DOHH2 (cell line): ENCODE measurements around the gene RNF11.

ENCODE experiments used
- H3F3A ChIP-seq: fragments of 200-600 bp; sonication (generic), shearing (Covaris generic); 2 replicates; pipeline ENCODE4 v1.6.0; 2016; ENCODE audit warnings: antibody characterized with exemption, mild to moderate bottlenecking; ENCODE audit not compliant: control insufficient read depth, insufficient read depth
- H3K27ac ChIP-seq: fragments of 200-600 bp; sonication (generic); 2 replicates; pipeline ENCODE4 v1.5.1; 2014; ENCODE audit warnings: low read depth, mild to moderate bottlenecking, low read length, moderate library complexity
- H3K27me3 ChIP-seq: fragments of 200-600 bp; sonication (generic); 2 replicates; pipeline ENCODE4 v1.6.1; 2014; ENCODE audit warnings: mild to moderate bottlenecking, low read length, mixed read lengths; ENCODE audit not compliant: control insufficient read depth
- H3K36me3 ChIP-seq: fragments of 200-600 bp; sonication (generic); 2 replicates; pipeline ENCODE4 v1.6.1; 2014; ENCODE audit warnings: mild to moderate bottlenecking, low read length, moderate library complexity, mixed read lengths; ENCODE audit not compliant: control insufficient read depth
- H3K4me1 ChIP-seq: fragments of 200-600 bp; sonication (generic); 2 replicates; pipeline ENCODE4 v1.6.1; 2014; ENCODE audit warnings: mild to moderate bottlenecking, low read length, mixed read lengths; ENCODE audit not compliant: control insufficient read depth
- H3K4me2 ChIP-seq: fragments of 200-600 bp; sonication (generic); 2 replicates; pipeline ENCODE4 v1.6.0; 2014; ENCODE audit warnings: mild to moderate bottlenecking, low read length, moderate library complexity
- H3K4me3 ChIP-seq: fragments of 200-600 bp; sonication (generic); 2 replicates; pipeline ENCODE4 v1.5.1; 2014; ENCODE audit warnings: mild to moderate bottlenecking, low read length, mixed read lengths
- H3K79me2 ChIP-seq: fragments of 200-600 bp; sonication (generic); 2 replicates; pipeline ENCODE4 v1.6.1; 2014; ENCODE audit warnings: mild to moderate bottlenecking, low read length, mixed read lengths; ENCODE audit not compliant: control insufficient read depth
- H3K9me2 ChIP-seq: fragments of 200-600 bp; sonication (generic); replicated peaks from 2 replicates; pipeline ENCODE4 v1.6.1; 2014; ENCODE audit warnings: mild to moderate bottlenecking, low read length, mixed read lengths; ENCODE audit not compliant: control insufficient read depth
- H3K9me3 ChIP-seq: fragments of 200-600 bp; sonication (generic); 2 replicates; pipeline ENCODE4 v1.6.1; 2014; ENCODE audit warnings: antibody characterized with exemption, low read length, mixed read lengths; ENCODE audit not compliant: control insufficient read depth, insufficient read depth
- H4K20me1 ChIP-seq: fragments of 200-600 bp; sonication (generic); 2 replicates; pipeline ENCODE4 v1.6.0; 2014; ENCODE audit warnings: low read depth, mild to moderate bottlenecking, antibody characterized with exemption, low read length, moderate library complexity; ENCODE audit not compliant: control insufficient read depth, insufficient read depth
- EZH2phosphoT487 ChIP-seq: fragments of 200-600 bp; sonication (generic); IDR thresholded peaks from 2 replicates; pipeline ENCODE4 v1.6.1; 2017; ENCODE audit warnings: borderline replicate concordance, mild to moderate bottlenecking, antibody characterized with exemption, low read length, moderate library complexity, mixed read lengths
- TF ChIP-seq, protein P1 (sequence below): fragments of 200-600 bp; sonication (generic); IDR thresholded peaks from one replicate; pipeline ENCODE4 v1.5.1; 2014; ENCODE audit warnings: antibody characterized with exemption, mild to moderate bottlenecking, low read depth, low read length; ENCODE audit not compliant: poor library complexity, severe bottlenecking

Gene RNF11

DNA sequence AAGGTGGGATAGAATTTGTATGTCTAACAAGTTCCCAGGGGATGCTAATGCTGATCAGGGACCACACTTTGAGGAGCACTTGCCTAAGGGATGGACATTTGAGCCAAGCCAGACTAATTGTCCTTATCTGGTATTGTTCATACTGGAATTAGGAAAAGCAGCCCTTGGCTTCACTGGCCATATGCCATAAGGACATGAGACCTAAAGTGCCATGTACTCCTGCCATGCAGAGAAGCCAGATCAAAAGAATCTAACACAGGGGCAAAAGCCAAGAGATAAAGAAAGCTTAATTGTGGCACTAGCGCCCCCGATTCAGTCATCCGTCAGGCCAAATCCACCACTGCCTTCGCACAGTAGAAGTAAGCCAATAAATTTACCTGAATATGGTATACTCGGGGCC, 45.7 kb downstream of the RNF11 start:
- Histone ChIP-seq H3K9me3 (no peaks in the 10 kb centered on the region), H3K4me3 (no peak overlapping the region), H3K36me3 (no peaks in the 10 kb centered on the region), H3F3A (no peaks in the 10 kb centered on the region), H4K20me1 (no peaks in the 10 kb centered on the region), H3K4me2 (no peak overlapping the region), H3K27ac (no peak overlapping the region), H3K9me2 (no peaks in the 10 kb centered on the region), H3K4me1 (no peaks in the 10 kb centered on the region), H3K79me2 (no peaks in the 10 kb centered on the region), H3K27me3 (peaks cover 18% of the 10 kb centered on the region)
- TF ChIP-seq EZH2phosphoT487: no peak
- TF ChIP-seq, protein P1, sequence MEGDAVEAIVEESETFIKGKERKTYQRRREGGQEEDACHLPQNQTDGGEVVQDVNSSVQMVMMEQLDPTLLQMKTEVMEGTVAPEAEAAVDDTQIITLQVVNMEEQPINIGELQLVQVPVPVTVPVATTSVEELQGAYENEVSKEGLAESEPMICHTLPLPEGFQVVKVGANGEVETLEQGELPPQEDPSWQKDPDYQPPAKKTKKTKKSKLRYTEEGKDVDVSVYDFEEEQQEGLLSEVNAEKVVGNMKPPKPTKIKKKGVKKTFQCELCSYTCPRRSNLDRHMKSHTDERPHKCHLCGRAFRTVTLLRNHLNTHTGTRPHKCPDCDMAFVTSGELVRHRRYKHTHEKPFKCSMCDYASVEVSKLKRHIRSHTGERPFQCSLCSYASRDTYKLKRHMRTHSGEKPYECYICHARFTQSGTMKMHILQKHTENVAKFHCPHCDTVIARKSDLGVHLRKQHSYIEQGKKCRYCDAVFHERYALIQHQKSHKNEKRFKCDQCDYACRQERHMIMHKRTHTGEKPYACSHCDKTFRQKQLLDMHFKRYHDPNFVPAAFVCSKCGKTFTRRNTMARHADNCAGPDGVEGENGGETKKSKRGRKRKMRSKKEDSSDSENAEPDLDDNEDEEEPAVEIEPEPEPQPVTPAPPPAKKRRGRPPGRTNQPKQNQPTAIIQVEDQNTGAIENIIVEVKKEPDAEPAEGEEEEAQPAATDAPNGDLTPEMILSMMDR: no peak

DNA sequence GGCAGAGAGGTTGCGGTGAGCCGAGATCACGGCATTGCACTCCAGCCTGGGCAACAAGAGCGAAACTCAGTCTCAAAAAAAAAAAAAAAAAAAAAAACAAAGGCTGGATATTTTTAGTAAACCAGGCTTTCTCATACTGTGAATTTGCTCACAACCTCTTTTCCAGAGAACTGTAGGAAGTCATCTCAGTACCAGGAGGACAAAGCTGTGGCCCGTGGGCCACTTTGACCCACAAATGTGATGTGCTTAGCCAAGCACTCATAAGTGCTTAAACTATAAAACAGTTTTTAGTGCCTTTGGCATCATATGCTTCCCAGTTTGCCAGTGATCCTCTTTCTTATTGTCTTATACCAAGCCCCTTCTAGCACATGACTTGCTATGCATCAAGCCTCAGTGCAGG, 46.5 kb downstream of the RNF11 start:
- H3K9me2 ChIP-seq: no peaks in the 10 kb centered on the region
- TF ChIP-seq, protein P1: no peak
- no peak for TF ChIP-seq EZH2phosphoT487
- no peaks in the 10 kb centered on the region for H3K4me1 ChIP-seq
- H3K9me3 ChIP-seq: no peaks in the 10 kb centered on the region
- H4K20me1 ChIP-seq: no peaks in the 10 kb centered on the region
- H3K4me3 ChIP-seq: no peak overlapping the region
- no peaks in the 10 kb centered on the region for H3F3A ChIP-seq
- no peak overlapping the region for H3K27ac ChIP-seq
- H3K27me3 ChIP-seq: peaks cover 24% of the 10 kb centered on the region
- H3K4me2 ChIP-seq: no peak overlapping the region
- H3K79me2 ChIP-seq: no peaks in the 10 kb centered on the region
- H3K36me3 ChIP-seq: no peaks in the 10 kb centered on the region

DNA sequence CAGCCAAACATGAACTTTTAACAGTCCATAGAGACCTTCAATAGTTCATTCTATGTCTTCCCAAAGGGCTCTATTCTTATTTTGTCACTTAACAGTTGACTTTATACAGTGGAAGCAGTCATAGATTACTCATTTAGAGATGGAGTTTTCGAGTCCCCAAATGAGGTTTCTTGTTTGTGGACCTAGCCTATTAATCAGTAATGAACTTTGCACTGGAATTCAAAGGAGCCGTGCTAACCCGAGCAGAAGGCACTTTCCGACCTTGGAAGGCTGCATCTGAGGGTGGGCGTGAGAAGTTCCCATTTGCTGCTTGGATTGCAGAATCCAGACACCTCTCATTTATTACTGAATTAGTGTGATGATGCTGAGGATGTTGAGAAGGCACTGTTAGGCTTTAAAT, 47.9 kb downstream of the RNF11 start:
- Histone ChIP-seq H3K27me3 (peaks cover 35% of the 10 kb centered on the region), H3K9me2 (no peaks in the 10 kb centered on the region), H3K4me3 (no peak overlapping the region), H3K4me1 (no peaks in the 10 kb centered on the region), H3K9me3 (no peaks in the 10 kb centered on the region), H4K20me1 (no peaks in the 10 kb centered on the region), H3K79me2 (no peaks in the 10 kb centered on the region), H3K36me3 (no peaks in the 10 kb centered on the region), H3F3A (no peaks in the 10 kb centered on the region), H3K4me2 (no peak overlapping the region), H3K27ac (no peak overlapping the region)
- TF ChIP-seq, protein P1: no peak
- no peak for TF ChIP-seq EZH2phosphoT487
